ENCODE measurements around the gene LETM1. TPM values are rescaled to one million over a fixed set of nuclear protein-coding genes. Genes with fewer than 3 reads are reported as not detected.
"Not testable (repeated sequence)": the region's sequence is repeated elsewhere in the genome, so short reads cannot be mapped to it uniquely, and the experiment has no call there.

Gene LETM1
- total RNA-seq, 1 donor from 2014 or later, result 60.3 TPM

GRCh38 chr4:1846580-1846979, 9.4 kb downstream of the LETM1 start:
- DNase-seq (ENCODE audit: low read depth) (no peak), FAIRE-seq (no peak)
- Histone ChIP-seq H3K79me2 (ENCODE audit: insufficient read depth, low read length) (peaks cover 56% of the 10 kb centered on the region), H3K9me3 (ENCODE audit: insufficient read depth, low read depth, low read length) (no peaks in the 10 kb centered on the region), H3K4me1 (ENCODE audit: insufficient read depth, low read length) (peaks cover 20% of the 10 kb centered on the region), H3K9ac (ENCODE audit: low read length) (no peak overlapping the region), H3K4me3 (ENCODE audit: insufficient read depth, low read depth, low read length) (no peak overlapping the region), H4K20me1 (ENCODE audit: insufficient read depth, low read length) (peaks cover 60% of the 10 kb centered on the region), H2AFZ (ENCODE audit: low read depth, low read length) (no peak overlapping the region), H3K36me3 (ENCODE audit: insufficient read depth, low read length) (peaks cover 6% of the 10 kb centered on the region), H3K27ac (ENCODE audit: low read depth, low read length) (no peak overlapping the region), H3K4me2 (ENCODE audit: low read length) (no peak overlapping the region), H3K27me3 (ENCODE audit: insufficient read depth, low read length) (no peaks in the 10 kb centered on the region)
- Mint-ChIP-seq H3K27ac (ENCODE audit: unreplicated experiment) (no peak overlapping the region), H3K4me3 (ENCODE audit: unreplicated experiment) (no peak overlapping the region), H3K9me3 (ENCODE audit: unreplicated experiment) (no peaks in the 10 kb centered on the region), H3K4me1 (ENCODE audit: low read depth, unreplicated experiment) (peaks cover 9% of the 10 kb centered on the region), H3K27me3 (ENCODE audit: low read depth, unreplicated experiment) (no peaks in the 10 kb centered on the region), H3K36me3 (ENCODE audit: low read depth, unreplicated experiment) (peaks cover 9% of the 10 kb centered on the region)
- TF ChIP-seq CTCF (IDR thresholded peaks at IDR 0.05; ENCODE audit: insufficient read depth, low read depth, low read length), result no peak
- TF ChIP-seq EZH2 (IDR thresholded peaks at IDR 0.05; ENCODE audit: insufficient read depth, low read length), result no peak

- not testable (repeated sequence) for H3K9me3 Mint-ChIP-seq (ENCODE audit: unreplicated experiment); H3K9me3 ChIP-seq (ENCODE audit: insufficient read depth, low read depth, low read length); H3K27me3 Mint-ChIP-seq (ENCODE audit: low read depth, unreplicated experiment); H3K27me3 ChIP-seq (ENCODE audit: insufficient read depth, low read length); DNase-seq (ENCODE audit: low read depth); H3K4me3 ChIP-seq (ENCODE audit: insufficient read depth, low read depth, low read length); H3K9ac ChIP-seq (ENCODE audit: low read length); H3K36me3 ChIP-seq (ENCODE audit: insufficient read depth, low read length); H3K4me2 ChIP-seq (ENCODE audit: low read length); FAIRE-seq; H3K27ac Mint-ChIP-seq (ENCODE audit: unreplicated experiment); H2AFZ ChIP-seq (ENCODE audit: low read depth, low read length); H3K4me1 Mint-ChIP-seq (ENCODE audit: low read depth, unreplicated experiment); H3K4me3 Mint-ChIP-seq (ENCODE audit: unreplicated experiment); H3K27ac ChIP-seq (ENCODE audit: low read depth, low read length)
- Histone ChIP-seq H3K4me1 (ENCODE audit: insufficient read depth, low read length) (peaks cover 20% of the 10 kb centered on the region), H3K79me2 (ENCODE audit: insufficient read depth, low read length) (peaks cover 51% of the 10 kb centered on the region), H4K20me1 (ENCODE audit: insufficient read depth, low read length) (peaks cover 53% of the 10 kb centered on the region)
- H3K36me3 Mint-ChIP-seq (ENCODE audit: low read depth, unreplicated experiment), result peaks cover 13% of the 10 kb centered on the region
Measured at GRCh38 chr4:1844618-1845017, 11.3 kb downstream of the LETM1 start.

- no peak for DNase-seq (ENCODE audit: low read depth)
- Mint-ChIP-seq H3K4me1 (ENCODE audit: low read depth, unreplicated experiment) (peaks cover 9% of the 10 kb centered on the region), H3K4me3 (ENCODE audit: unreplicated experiment) (no peak overlapping the region), H3K27ac (ENCODE audit: unreplicated experiment) (no peak overlapping the region), H3K27me3 (ENCODE audit: low read depth, unreplicated experiment) (no peaks in the 10 kb centered on the region), H3K36me3 (ENCODE audit: low read depth, unreplicated experiment) (peaks cover 18% of the 10 kb centered on the region), H3K9me3 (ENCODE audit: unreplicated experiment) (no peaks in the 10 kb centered on the region)
- no peak overlapping the region for H3K4me3 ChIP-seq (ENCODE audit: insufficient read depth, low read depth, low read length)
- FAIRE-seq, result no peak
- H3K36me3 ChIP-seq (ENCODE audit: insufficient read depth, low read length), result peaks cover 17% of the 10 kb centered on the region
- TF ChIP-seq CTCF (IDR thresholded peaks at IDR 0.05; ENCODE audit: insufficient read depth, low read depth, low read length) (no peak), EZH2 (IDR thresholded peaks at IDR 0.05; ENCODE audit: insufficient read depth, low read length) (no peak)
- H2AFZ ChIP-seq (ENCODE audit: low read depth, low read length), result no peak overlapping the region
- H3K4me1 ChIP-seq (ENCODE audit: insufficient read depth, low read length), result peaks cover 20% of the 10 kb centered on the region
- no peak overlapping the region for H3K27ac ChIP-seq (ENCODE audit: low read depth, low read length)
- H3K79me2 ChIP-seq (ENCODE audit: insufficient read depth, low read length), result peaks cover 50% of the 10 kb centered on the region
- H3K9ac ChIP-seq (ENCODE audit: low read length), result no peak overlapping the region
- no peak overlapping the region for H3K4me2 ChIP-seq (ENCODE audit: low read length)
- peaks cover 53% of the 10 kb centered on the region for H4K20me1 ChIP-seq (ENCODE audit: insufficient read depth, low read length)
- no peaks in the 10 kb centered on the region for H3K27me3 ChIP-seq (ENCODE audit: insufficient read depth, low read length)
- no peaks in the 10 kb centered on the region for H3K9me3 ChIP-seq (ENCODE audit: insufficient read depth, low read depth, low read length)
Measured at GRCh38 chr4:1843852-1844251, 12.1 kb downstream of the LETM1 start.

All from astrocyte (in vitro differentiated cells and primary cell).